Parathyroid adenoma (tissue), 2 donors: Measurements from ENCODE around the gene SNPH.

Experiments
- H2AFZ ChIP-seq: fragments of 300-600 bp; sonication (generic); one replicate; pipeline ENCODE4 v1.7.0; 2017; ENCODE audit warnings: antibody characterized with exemption, mild to moderate bottlenecking
- H3K27ac ChIP-seq: fragments of 300-600 bp; sonication (generic); one replicate; pipeline ENCODE4 v1.7.0; 2017
- H3K27me3 ChIP-seq: fragments of 300-600 bp; sonication (generic); one replicate; pipeline ENCODE4 v1.7.0; 2017; ENCODE audit warnings: low read length; ENCODE audit not compliant: control insufficient read depth, insufficient read depth
- H3K36me3 ChIP-seq: fragments of 300-600 bp; sonication (generic); one replicate; pipeline ENCODE4 v1.7.0; 2017; ENCODE audit warnings: low read length; ENCODE audit not compliant: control insufficient read depth, insufficient read depth
- H3K4me1 ChIP-seq: fragments of 300-600 bp; sonication (generic); one replicate; pipeline ENCODE4 v1.7.0; 2017; ENCODE audit warnings: control low read depth
- H3K4me2 ChIP-seq: fragments of 300-600 bp; sonication (generic); one replicate; pipeline ENCODE4 v1.7.0; 2017; ENCODE audit warnings: low read length
- H3K4me3 ChIP-seq: fragments of 300-600 bp; sonication (generic); one replicate; pipeline ENCODE4 v1.7.0; 2017; ENCODE audit warnings: low read depth, low read length
- H3K79me2 ChIP-seq: fragments of 300-600 bp; sonication (generic); one replicate; pipeline ENCODE4 v1.7.0; 2017; ENCODE audit warnings: control low read depth
- H3K9ac ChIP-seq: fragments of 300-600 bp; sonication (generic); one replicate; pipeline ENCODE4 v1.7.0; 2017; ENCODE audit warnings: mild to moderate bottlenecking
- H3K9me3 ChIP-seq: fragments of 300-600 bp; sonication (generic); one replicate; pipeline ENCODE4 v1.7.0; 2017; ENCODE audit warnings: low read length; ENCODE audit not compliant: control insufficient read depth
- CTCF ChIP-seq: fragments of 300-600 bp; sonication (generic); IDR thresholded peaks from one replicate; pipeline ENCODE4 v1.7.0; 2017; ENCODE audit warnings: antibody characterized with exemption, mild to moderate bottlenecking
- donor health status: primary hyperparathyroidism.

SNPH gene

DNA sequence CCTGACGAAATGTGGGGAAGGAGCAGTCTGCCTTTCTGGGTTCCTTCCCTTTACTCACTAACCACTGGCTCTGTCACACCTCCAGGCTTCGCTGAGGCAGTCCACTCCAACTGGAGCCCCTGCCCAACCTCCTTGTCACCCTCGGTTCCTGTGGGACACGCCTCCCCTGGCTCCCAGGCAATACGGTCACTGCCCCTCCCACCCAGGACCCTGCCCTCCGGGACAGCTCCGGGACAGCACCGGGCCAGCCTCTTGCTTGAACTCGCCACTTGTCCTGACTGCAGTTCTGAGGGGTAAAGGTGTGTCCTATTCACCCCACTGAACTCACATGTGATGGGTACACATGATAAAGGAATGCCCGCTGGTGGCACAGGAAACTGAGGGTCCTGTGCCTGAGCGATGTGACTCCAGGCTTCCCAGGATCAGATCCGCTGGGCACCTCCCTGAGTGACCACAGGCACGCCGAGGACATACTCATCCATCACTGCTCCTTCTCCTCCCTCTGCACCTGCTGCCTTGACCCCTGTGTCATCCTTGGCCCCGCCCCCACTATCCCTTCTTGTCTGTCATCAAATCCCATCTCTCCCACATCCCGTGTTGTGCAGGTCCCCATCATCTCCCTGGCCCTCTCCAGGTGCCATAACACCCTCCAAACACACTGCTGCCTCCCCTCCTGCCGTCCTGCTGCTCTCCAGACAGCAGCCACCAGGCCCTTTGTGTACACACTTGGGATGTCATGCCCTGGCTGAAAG lies 55.0 kb downstream of the SNPH start:
- Histone ChIP-seq H3K9ac (no peak overlapping the region), H3K4me2 (no peak overlapping the region), H3K9me3 (no peaks in the 10 kb centered on the region), H3K4me3 (no peak overlapping the region), H2AFZ (no peak overlapping the region), H3K27ac (no peak overlapping the region), H3K27me3 (no peaks in the 10 kb centered on the region), H3K4me1 (peaks cover 3% of the 10 kb centered on the region), H3K79me2 (no peaks in the 10 kb centered on the region), H3K36me3 (no peaks in the 10 kb centered on the region)
- no peak for TF ChIP-seq CTCF

DNA sequence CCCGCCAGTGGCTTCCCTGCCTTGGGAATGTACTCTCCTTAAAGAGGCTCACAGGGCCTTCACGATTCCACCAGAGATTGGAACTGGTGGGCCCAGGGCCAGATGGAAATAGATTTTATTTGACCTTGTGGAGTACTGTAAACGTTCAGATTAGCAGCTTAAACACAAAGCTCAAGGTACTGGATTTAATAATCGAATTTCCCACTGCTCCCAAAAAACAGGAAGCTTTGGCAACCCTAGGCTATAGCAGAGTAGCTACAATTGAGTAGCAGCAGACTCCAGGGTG lies 55.5 kb downstream of the SNPH start:
- Histone ChIP-seq H3K27me3 (no peaks in the 10 kb centered on the region), H3K9ac (no peak overlapping the region), H3K27ac (peak overlapping the region; percentile 63), H3K4me3 (no peak overlapping the region), H3K4me2 (no peak overlapping the region), H3K36me3 (no peaks in the 10 kb centered on the region), H3K4me1 (peaks cover 8% of the 10 kb centered on the region), H3K9me3 (no peaks in the 10 kb centered on the region), H3K79me2 (peaks cover 3% of the 10 kb centered on the region), H2AFZ (no peak overlapping the region)
- no peak for TF ChIP-seq CTCF

DNA sequence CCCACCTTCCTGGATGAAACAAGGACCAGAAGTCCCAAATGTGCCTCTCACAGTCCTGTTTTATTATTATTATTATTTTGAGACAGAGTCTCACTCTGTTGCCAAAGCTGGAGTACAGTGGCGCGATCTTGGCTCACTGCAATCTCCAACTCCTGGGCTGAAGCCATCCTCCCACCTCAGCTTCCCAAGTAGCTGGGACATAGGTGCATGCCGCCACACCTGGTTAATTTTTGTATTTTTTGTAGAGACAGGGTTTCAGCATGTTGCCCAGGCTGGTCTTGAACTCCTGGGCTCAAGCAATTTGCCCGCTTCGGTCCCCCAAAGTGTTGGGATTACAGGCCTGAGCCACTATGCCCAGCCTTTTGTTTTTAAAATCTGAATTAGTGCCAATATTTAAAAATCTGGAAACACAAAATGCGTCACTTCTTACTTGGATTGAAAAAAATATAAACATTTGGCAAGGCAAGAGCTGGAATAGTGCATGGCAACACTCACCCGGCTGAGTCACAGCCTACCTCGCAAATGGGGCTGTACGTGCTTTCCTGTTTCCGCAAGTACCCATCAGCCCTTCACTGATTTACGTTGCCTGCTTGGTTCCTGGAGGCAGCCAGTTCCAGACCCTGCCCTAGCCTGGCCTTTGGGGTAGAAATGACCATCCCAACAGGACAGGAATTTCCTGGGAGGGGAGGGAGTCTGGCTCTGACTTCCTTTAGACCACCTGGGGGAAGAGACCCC lies 56.6 kb downstream of the SNPH start:
- H3K79me2 ChIP-seq = peaks cover 6% of the 10 kb centered on the region
- no peak overlapping the region for H2AFZ ChIP-seq
- H3K4me2 ChIP-seq = no peak overlapping the region
- H3K9ac ChIP-seq = no peak overlapping the region
- H3K9me3 ChIP-seq = no peaks in the 10 kb centered on the region
- peaks cover 12% of the 10 kb centered on the region for H3K4me1 ChIP-seq
- H3K4me3 ChIP-seq = no peak overlapping the region
- TF ChIP-seq CTCF = no peak
- peak overlapping the region; percentile 63 for H3K27ac ChIP-seq
- H3K27me3 ChIP-seq = no peaks in the 10 kb centered on the region
- no peaks in the 10 kb centered on the region for H3K36me3 ChIP-seq

GRCh38 chr20:1323256-1323655 lies 57.2 kb downstream of the SNPH start:
- Histone ChIP-seq H3K4me3 (no peak overlapping the region), H3K79me2 (peaks cover 8% of the 10 kb centered on the region), H3K27ac (peak overlapping the region; percentile 63), H3K27me3 (no peaks in the 10 kb centered on the region), H3K4me1 (peaks cover 15% of the 10 kb centered on the region), H3K9me3 (no peaks in the 10 kb centered on the region), H3K36me3 (no peaks in the 10 kb centered on the region), H2AFZ (no peak overlapping the region), H3K4me2 (no peak overlapping the region), H3K9ac (no peak overlapping the region)
- TF ChIP-seq CTCF = no peak
